SK-N-SH (cell line): Measurements from ENCODE around the gene XRN1. TPM values are rescaled to one million over a fixed set of nuclear protein-coding genes. Genes with fewer than 3 reads are reported as not detected.

Experiments used
- CTCF ChIA-PET: fragments of 300-600, 350-600 bp; formaldehyde crosslinking; extraction: SDS; loops from one replicate; lab custom pipeline; 2021; lab: Yijun Ruan, JAX
- POLR2A ChIA-PET: fragments of 350-600 bp; sonication (Branson Sonifier 250); formaldehyde crosslinking; extraction: SDS; loops from one replicate; lab custom pipeline; 2020; ENCODE audit warnings: antibody characterized with exemption, inconsistent platforms; lab: Yijun Ruan, JAX
- DNase-seq: peaks from one replicate; pipeline ENCODE4 v3.0.0; 2012
- H2AFZ ChIP-seq: fragments of 200-600 bp; sonication (generic); 2 replicates; pipeline ENCODE4 v1.8.1; 2016; ENCODE audit warnings: antibody characterized with exemption, mild to moderate bottlenecking, low read depth
- H3F3A ChIP-seq: fragments of 200-600 bp; sonication (generic); replicated peaks from 2 replicates; pipeline ENCODE3; 2016; ENCODE audit warnings: antibody characterized with exemption, mild to moderate bottlenecking; ENCODE audit not compliant: insufficient read depth
- H3K27ac ChIP-seq, 2 experiments: fragments of 200-500 bp in 1 of 2; fragments of 200-600 bp in 1 of 2; sonication (Bioruptor generic) in 1 of 2; sonication (generic), shearing (Covaris generic) in 1 of 2; 2 replicates each; pipeline versions ENCODE4 v1.5.1 to v1.6.1; 2014 to 2016; ENCODE audit warnings: low read depth in 2 of 2, inconsistent platforms in 1 of 2, low read length in 1 of 2, mild to moderate bottlenecking in 1 of 2, mixed read lengths in 1 of 2
- H3K27me3 ChIP-seq: fragments of 200-600 bp; sonication (generic), shearing (Covaris generic); 2 replicates; pipeline ENCODE4 v1.6.1; 2016; ENCODE audit warnings: mixed run types; ENCODE audit not compliant: insufficient read depth
- H3K36me3 ChIP-seq, 2 experiments: fragments of 200-500 bp in 1 of 2; fragments of 200-600 bp in 1 of 2; sonication (Bioruptor generic) in 1 of 2; sonication (generic) in 1 of 2; replicated peaks in 1 of 2; 2 replicates each; pipeline versions ENCODE3 to v1.5.1; 2014 to 2016; ENCODE audit warnings: low read length in 1 of 2, mild to moderate bottlenecking in 1 of 2; ENCODE audit not compliant: insufficient read depth in 2 of 2, control insufficient read depth in 1 of 2
- H3K4me1 ChIP-seq, 2 experiments: fragments of 200-500 bp in 1 of 2; fragments of 200-600 bp in 1 of 2; sonication (Bioruptor generic) in 1 of 2; sonication (generic), shearing (Covaris generic) in 1 of 2; 2 replicates each; pipeline versions ENCODE4 v1.5.1 to v1.6.1; 2014 to 2016; ENCODE audit warnings: low read depth in 1 of 2, low read length in 1 of 2, mixed run types in 1 of 2; ENCODE audit not compliant: insufficient read depth in 2 of 2, control insufficient read depth in 1 of 2
- H3K4me2 ChIP-seq: fragments of 200-600 bp; sonication (generic), shearing (Covaris generic); 2 replicates; pipeline ENCODE4 v1.6.1; 2017; ENCODE audit warnings: mixed run types
- H3K4me3 ChIP-seq, 2 experiments: fragments of 200-500 bp in 1 of 2; fragments of 200-600 bp in 1 of 2; sonication (Bioruptor generic) in 1 of 2; sonication (generic), shearing (Covaris generic) in 1 of 2; 2 replicates each; pipeline versions ENCODE4 v1.5.1 to v1.8.1; 2014 to 2016; ENCODE audit warnings: low read depth in 2 of 2, inconsistent platforms in 1 of 2, low read length in 1 of 2, mild to moderate bottlenecking in 1 of 2, mixed read lengths in 1 of 2, moderate library complexity in 1 of 2
- H3K79me2 ChIP-seq: fragments of 200-600 bp; sonication (generic); 2 replicates; pipeline ENCODE4 v1.8.1; 2017; ENCODE audit warnings: mild to moderate bottlenecking; ENCODE audit not compliant: insufficient read depth
- H3K9ac ChIP-seq: fragments of 200-600 bp; sonication (generic); 2 replicates; pipeline ENCODE4 v1.6.1; 2017; ENCODE audit warnings: mixed run types
- H3K9me2 ChIP-seq: fragments of 200-600 bp; sonication (generic); 2 replicates; pipeline ENCODE4 v1.6.1; 2017; ENCODE audit warnings: mixed run types
- H3K9me3 ChIP-seq: fragments of 200-600 bp; sonication (generic); 2 replicates; pipeline ENCODE4 v1.6.1; 2017; ENCODE audit warnings: mixed run types, mild to moderate bottlenecking, moderate library complexity
- H4K20me1 ChIP-seq: fragments of 200-600 bp; sonication (generic); 2 replicates; pipeline ENCODE4 v1.6.1; 2017; ENCODE audit warnings: mild to moderate bottlenecking, mixed run types; ENCODE audit not compliant: insufficient read depth
- CHD2 ChIP-seq: fragments of 150-350 bp; IDR thresholded peaks from 2 replicates; pipeline ENCODE4 v1.6.1; 2018; ENCODE audit warnings: low read length; ENCODE audit not compliant: partially characterized antibody
- ELF1 ChIP-seq: IDR thresholded peaks from 2 replicates; pipeline ENCODE4 v1.4.0; 2012
- EZH2phosphoT487 ChIP-seq: fragments of 200-600 bp; sonication (generic); IDR thresholded peaks from 2 replicates; pipeline ENCODE4 v1.6.1; 2017; ENCODE audit warnings: low read depth, mixed run types, mild to moderate bottlenecking, antibody characterized with exemption, moderate library complexity, borderline replicate concordance
- FOXJ3 ChIP-seq: sonication (generic); formaldehyde crosslinking; IDR thresholded peaks from 2 replicates; pipeline ENCODE4 v1.5.1; 2020; ENCODE audit warnings: mild to moderate bottlenecking, missing genetic modification reagents
- GABPA ChIP-seq: IDR thresholded peaks from 2 replicates; pipeline ENCODE4 v1.4.0; 2012; ENCODE audit warnings: low read depth, mild to moderate bottlenecking
- GATA2 ChIP-seq: sonication (generic); formaldehyde crosslinking; IDR thresholded peaks from 2 replicates; pipeline ENCODE4 v1.5.0; 2020; ENCODE audit warnings: mild to moderate bottlenecking, missing genetic modification reagents
- JUND ChIP-seq: IDR thresholded peaks from 2 replicates; pipeline ENCODE4 v1.4.0; 2012
- MEF2A ChIP-seq: IDR thresholded peaks from 2 replicates; pipeline ENCODE4 v1.4.0; 2012; ENCODE audit warnings: low read depth, borderline replicate concordance
- NFIC ChIP-seq: IDR thresholded peaks from 2 replicates; pipeline ENCODE4 v1.4.0; 2012; ENCODE audit warnings: borderline replicate concordance
- NRF1 ChIP-seq: IDR thresholded peaks from 2 replicates; pipeline ENCODE4 v1.6.1; 2012; ENCODE audit warnings: low read depth, mild to moderate bottlenecking, low read length
- POLR2AphosphoS5 ChIP-seq: IDR thresholded peaks from 2 replicates; pipeline ENCODE4 v1.6.1; 2012; ENCODE audit warnings: low read depth, low read length
- RCOR1 ChIP-seq: fragments of 150-350 bp; IDR thresholded peaks from 2 replicates; pipeline ENCODE4 v1.6.1; 2017; ENCODE audit warnings: antibody characterized with exemption, low read length
- RXRA ChIP-seq: IDR thresholded peaks from 2 replicates; pipeline ENCODE4 v1.4.0; 2012; ENCODE audit warnings: low read depth, mild to moderate bottlenecking, borderline replicate concordance
- SIN3A ChIP-seq: IDR thresholded peaks from 2 replicates; pipeline ENCODE4 v1.6.1; 2012; ENCODE audit warnings: low read depth, mild to moderate bottlenecking, low read length, moderate library complexity, borderline replicate concordance
- SMC3 ChIP-seq: IDR thresholded peaks from 2 replicates; pipeline ENCODE4 v1.6.1; 2012; ENCODE audit warnings: low read depth, low read length, improper control_type of control experiment
- TCF12 ChIP-seq: IDR thresholded peaks from 2 replicates; pipeline ENCODE4 v1.4.0; 2012
- TEAD4 ChIP-seq: IDR thresholded peaks from 2 replicates; pipeline ENCODE4 v1.4.0; 2012; ENCODE audit warnings: mild to moderate bottlenecking, borderline replicate concordance; ENCODE audit not compliant: insufficient read depth
- YY1 ChIP-seq: IDR thresholded peaks from 2 replicates; pipeline ENCODE4 v1.4.0; 2012; ENCODE audit warnings: low read depth, mild to moderate bottlenecking
- WGBS: methylation state at CpG from one replicate; pipeline ENCODE4 v1.1.6; 2017; ENCODE audit warnings: low lambda C conversion rate; 5-methylcytosine and 5-hydroxymethylcytosine counted together
- polyA plus RNA-seq, 3 experiments: library from polyadenylated mRNA; depleted of rRNA; stranded (reverse); fragments of >200 nt; gene quantifications; 2 replicates each; pipeline ENCODE4 v1.2.3, GENCODE V29; 2012
- TF ChIP-seq, protein P1 (sequence below): fragments of 200-600 bp; sonication (generic); IDR thresholded peaks from 2 replicates; pipeline ENCODE4 v1.6.1; 2017; ENCODE audit warnings: antibody characterized with exemption, mild to moderate bottlenecking, moderate library complexity
- TF ChIP-seq, protein P2 (sequence below): fragments of 150-350 bp; IDR thresholded peaks from 2 replicates; pipeline ENCODE4 v1.6.1; 2016; ENCODE audit warnings: mild to moderate bottlenecking, low read depth, low read length
- TF ChIP-seq, protein P3 (sequence below): IDR thresholded peaks from 2 replicates; pipeline ENCODE4; 2012
- TF ChIP-seq, protein P4 (sequence below): IDR thresholded peaks from 2 replicates; pipeline ENCODE4 v1.4.0; 2012; ENCODE audit warnings: low read depth, borderline replicate concordance

Gene XRN1
- polyA plus RNA-seq, 1 of the 3 experiments (the other 2 are of a cell fraction) = 2.7 TPM

DNA sequence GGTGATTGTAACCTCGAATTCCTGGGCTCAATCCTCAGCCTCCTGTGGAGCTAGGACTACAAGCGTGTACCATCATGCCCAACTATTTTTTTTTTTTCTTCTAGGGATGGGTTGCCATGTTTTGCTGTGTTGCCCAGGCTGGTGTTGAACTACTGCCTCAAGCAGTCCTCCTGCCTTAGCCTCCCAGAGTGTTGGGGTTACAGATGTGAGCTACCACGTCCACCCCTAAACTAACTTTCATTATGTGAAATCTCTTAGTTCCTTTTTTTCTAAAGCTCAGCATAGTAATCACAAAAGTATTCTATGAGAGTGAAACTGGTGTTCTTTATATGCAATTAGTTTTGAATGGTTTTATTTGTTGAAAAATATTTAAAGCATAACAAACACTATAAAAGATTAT is 92.1 kb downstream of the XRN1 start (continued):
- TF ChIP-seq, protein P1, sequence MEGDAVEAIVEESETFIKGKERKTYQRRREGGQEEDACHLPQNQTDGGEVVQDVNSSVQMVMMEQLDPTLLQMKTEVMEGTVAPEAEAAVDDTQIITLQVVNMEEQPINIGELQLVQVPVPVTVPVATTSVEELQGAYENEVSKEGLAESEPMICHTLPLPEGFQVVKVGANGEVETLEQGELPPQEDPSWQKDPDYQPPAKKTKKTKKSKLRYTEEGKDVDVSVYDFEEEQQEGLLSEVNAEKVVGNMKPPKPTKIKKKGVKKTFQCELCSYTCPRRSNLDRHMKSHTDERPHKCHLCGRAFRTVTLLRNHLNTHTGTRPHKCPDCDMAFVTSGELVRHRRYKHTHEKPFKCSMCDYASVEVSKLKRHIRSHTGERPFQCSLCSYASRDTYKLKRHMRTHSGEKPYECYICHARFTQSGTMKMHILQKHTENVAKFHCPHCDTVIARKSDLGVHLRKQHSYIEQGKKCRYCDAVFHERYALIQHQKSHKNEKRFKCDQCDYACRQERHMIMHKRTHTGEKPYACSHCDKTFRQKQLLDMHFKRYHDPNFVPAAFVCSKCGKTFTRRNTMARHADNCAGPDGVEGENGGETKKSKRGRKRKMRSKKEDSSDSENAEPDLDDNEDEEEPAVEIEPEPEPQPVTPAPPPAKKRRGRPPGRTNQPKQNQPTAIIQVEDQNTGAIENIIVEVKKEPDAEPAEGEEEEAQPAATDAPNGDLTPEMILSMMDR = no peak
- TF ChIP-seq MEF2A (no peak), POLR2AphosphoS5 (no peak)
- TF ChIP-seq, all 33 proteins: peak for 0

DNA sequence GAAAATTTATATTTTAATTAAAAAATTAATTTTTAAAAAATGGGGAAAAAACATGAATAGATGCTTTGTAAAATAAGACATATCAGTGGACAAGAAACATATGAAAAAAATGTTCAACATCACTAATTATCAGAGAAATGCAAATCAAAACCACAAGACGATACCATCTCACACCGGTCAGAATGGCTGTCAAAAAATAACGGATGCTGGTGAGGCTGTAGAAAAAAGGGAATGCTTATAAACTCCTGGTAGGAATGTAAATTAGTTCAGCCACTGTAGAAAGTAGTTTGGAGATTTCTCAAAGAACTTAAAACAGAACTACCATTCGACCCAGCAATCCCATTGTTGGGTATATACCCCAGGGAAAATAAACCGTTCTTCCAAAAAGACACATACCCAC is 93.8 kb downstream of the XRN1 start:
- Histone ChIP-seq H3K4me1 (no peaks in the 10 kb centered on the region), H3K9me2 (no peaks in the 10 kb centered on the region), H3K9me3 (no peaks in the 10 kb centered on the region), H3K4me2 (no peak overlapping the region), H3K9ac (no peak overlapping the region), H3K4me3 (no peak overlapping the region), H3K36me3 (peaks cover 38 to 81% of the 10 kb centered on the region in 2 experiments), H2AFZ (no peak overlapping the region), H3K27ac (no peak overlapping the region), H4K20me1 (no peaks in the 10 kb centered on the region), H3K79me2 (no peaks in the 10 kb centered on the region), H3F3A (no peaks in the 10 kb centered on the region), H3K27me3 (no peaks in the 10 kb centered on the region)
- TF ChIP-seq, protein P2, sequence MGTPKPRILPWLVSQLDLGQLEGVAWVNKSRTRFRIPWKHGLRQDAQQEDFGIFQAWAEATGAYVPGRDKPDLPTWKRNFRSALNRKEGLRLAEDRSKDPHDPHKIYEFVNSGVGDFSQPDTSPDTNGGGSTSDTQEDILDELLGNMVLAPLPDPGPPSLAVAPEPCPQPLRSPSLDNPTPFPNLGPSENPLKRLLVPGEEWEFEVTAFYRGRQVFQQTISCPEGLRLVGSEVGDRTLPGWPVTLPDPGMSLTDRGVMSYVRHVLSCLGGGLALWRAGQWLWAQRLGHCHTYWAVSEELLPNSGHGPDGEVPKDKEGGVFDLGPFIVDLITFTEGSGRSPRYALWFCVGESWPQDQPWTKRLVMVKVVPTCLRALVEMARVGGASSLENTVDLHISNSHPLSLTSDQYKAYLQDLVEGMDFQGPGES = no peak
- no peak for TF ChIP-seq YY1
- no peak for TF ChIP-seq SMC3
- TF ChIP-seq, protein P3, sequence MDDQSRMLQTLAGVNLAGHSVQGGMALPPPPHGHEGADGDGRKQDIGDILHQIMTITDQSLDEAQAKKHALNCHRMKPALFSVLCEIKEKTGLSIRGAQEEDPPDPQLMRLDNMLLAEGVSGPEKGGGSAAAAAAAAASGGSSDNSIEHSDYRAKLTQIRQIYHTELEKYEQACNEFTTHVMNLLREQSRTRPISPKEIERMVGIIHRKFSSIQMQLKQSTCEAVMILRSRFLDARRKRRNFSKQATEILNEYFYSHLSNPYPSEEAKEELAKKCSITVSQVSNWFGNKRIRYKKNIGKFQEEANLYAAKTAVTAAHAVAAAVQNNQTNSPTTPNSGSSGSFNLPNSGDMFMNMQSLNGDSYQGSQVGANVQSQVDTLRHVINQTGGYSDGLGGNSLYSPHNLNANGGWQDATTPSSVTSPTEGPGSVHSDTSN = no peak
- no peak for TF ChIP-seq EZH2phosphoT487
- no peak for TF ChIP-seq CHD2
- TF ChIP-seq, protein P4, sequence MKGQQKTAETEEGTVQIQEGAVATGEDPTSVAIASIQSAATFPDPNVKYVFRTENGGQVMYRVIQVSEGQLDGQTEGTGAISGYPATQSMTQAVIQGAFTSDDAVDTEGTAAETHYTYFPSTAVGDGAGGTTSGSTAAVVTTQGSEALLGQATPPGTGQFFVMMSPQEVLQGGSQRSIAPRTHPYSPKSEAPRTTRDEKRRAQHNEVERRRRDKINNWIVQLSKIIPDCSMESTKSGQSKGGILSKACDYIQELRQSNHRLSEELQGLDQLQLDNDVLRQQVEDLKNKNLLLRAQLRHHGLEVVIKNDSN = no peak
- no peak for TF ChIP-seq JUND
- no peak for TF ChIP-seq NFIC
- no peak for TF ChIP-seq TEAD4
- no peak for TF ChIP-seq RXRA
- no peak for TF ChIP-seq TCF12
- TF ChIP-seq GATA2 (CRISPR knock-in tag) = no peak
- TF ChIP-seq ELF1 = no peak
- TF ChIP-seq FOXJ3 (CRISPR knock-in tag) = no peak
- no peak for TF ChIP-seq GABPA
- TF ChIP-seq NRF1 = no peak
- no peak for TF ChIP-seq RCOR1
- no peak for TF ChIP-seq SIN3A
- TF ChIP-seq, protein P1 = no peak
- 97% methylated on average over 5 of the region's 5 CpGs for WGBS
- DNase-seq = no peak
- CTCF ChIA-PET = no interaction called here
- POLR2A ChIA-PET = no interaction called here
